ENCODE data around the gene ABCA7. TPM values are rescaled to one million over a fixed set of nuclear protein-coding genes. Genes with fewer than 3 reads are reported as not detected.
A peak's percentile ranks its signal among the peaks of the same experiment; 100 is the strongest.
"Not testable (repeated sequence)": the region's sequence is repeated elsewhere in the genome, so short reads cannot be mapped to it uniquely, and the experiment has no call there.

Gene ABCA7
- total RNA-seq, 4 donors from 2014 or later, result 3.9 to 9.5 (median 6.9) TPM

GRCh38 chr19:1112268-1113029 is 72.5 kb downstream of the ABCA7 start:
- no peak for DNase-seq (ENCODE audit: extremely low spot score)
- H3K36me3 ChIP-seq, result peaks cover 45 to 97% (median 91%) of the 10 kb centered on the region in 4 donors
- 89% methylated on average over 10 of the region's 71 CpGs for WGBS
- TF ChIP-seq POLR2AphosphoS5 (IDR thresholded peaks at IDR 0.05) (peak in 1 of 2 donors; percentile 4), POLR2A (IDR thresholded peaks at IDR 0.05; ENCODE audit: low read depth) (no peak)
- no peaks in the 10 kb centered on the region for H3K27me3 ChIP-seq
- H3K27ac ChIP-seq (replicated peaks in 1 of 4), result peak overlapping the region; percentile 76 to 83 (median 77)
- H3K4me1 ChIP-seq, result peaks cover 21 to 45% (median 33%) of the 10 kb centered on the region in 4 donors
- intact Hi-C loops (cut with DNase I), result loop anchor here (5.0 kb wide), 1 partner anchor 80 kb away; no protein-coding TSS in a partner anchor
- no peaks in the 10 kb centered on the region for H3K9me3 ChIP-seq
- H3K4me3 ChIP-seq, result no peak overlapping the region

- 12% methylated on average over 25 of the region's 44 CpGs for WGBS
- peak overlapping the region; percentile 76 to 83 (median 77) for H3K27ac ChIP-seq (replicated peaks in 1 of 4)
- H3K27me3 ChIP-seq, result no peaks in the 10 kb centered on the region
- H3K4me1 ChIP-seq, result peaks cover 21 to 38% (median 31%) of the 10 kb centered on the region in 4 donors
- no peaks in the 10 kb centered on the region for H3K9me3 ChIP-seq
- peaks cover 43 to 97% (median 93%) of the 10 kb centered on the region in 4 donors for H3K36me3 ChIP-seq
- peak overlapping the region in 3 of 4 donors; percentile 16 to 30 (median 24) for H3K4me3 ChIP-seq
- peak; percentile 98 for DNase-seq (ENCODE audit: extremely low spot score)
- TF ChIP-seq, protein P1, sequence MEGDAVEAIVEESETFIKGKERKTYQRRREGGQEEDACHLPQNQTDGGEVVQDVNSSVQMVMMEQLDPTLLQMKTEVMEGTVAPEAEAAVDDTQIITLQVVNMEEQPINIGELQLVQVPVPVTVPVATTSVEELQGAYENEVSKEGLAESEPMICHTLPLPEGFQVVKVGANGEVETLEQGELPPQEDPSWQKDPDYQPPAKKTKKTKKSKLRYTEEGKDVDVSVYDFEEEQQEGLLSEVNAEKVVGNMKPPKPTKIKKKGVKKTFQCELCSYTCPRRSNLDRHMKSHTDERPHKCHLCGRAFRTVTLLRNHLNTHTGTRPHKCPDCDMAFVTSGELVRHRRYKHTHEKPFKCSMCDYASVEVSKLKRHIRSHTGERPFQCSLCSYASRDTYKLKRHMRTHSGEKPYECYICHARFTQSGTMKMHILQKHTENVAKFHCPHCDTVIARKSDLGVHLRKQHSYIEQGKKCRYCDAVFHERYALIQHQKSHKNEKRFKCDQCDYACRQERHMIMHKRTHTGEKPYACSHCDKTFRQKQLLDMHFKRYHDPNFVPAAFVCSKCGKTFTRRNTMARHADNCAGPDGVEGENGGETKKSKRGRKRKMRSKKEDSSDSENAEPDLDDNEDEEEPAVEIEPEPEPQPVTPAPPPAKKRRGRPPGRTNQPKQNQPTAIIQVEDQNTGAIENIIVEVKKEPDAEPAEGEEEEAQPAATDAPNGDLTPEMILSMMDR (IDR thresholded peaks at IDR 0.05), result peak; percentile 95 to 99 (median 97)
- TF ChIP-seq POLR2AphosphoS5 (IDR thresholded peaks at IDR 0.05) (peak; percentile 62 to 76), POLR2A (IDR thresholded peaks at IDR 0.05; ENCODE audit: low read depth) (no peak), EP300 (IDR thresholded peaks at IDR 0.05) (no peak)
- intact Hi-C loops (cut with DNase I), result loop anchor here (5.0 kb wide), 1 partner anchor 79 kb away; no protein-coding TSS in a partner anchor
These were observed 73.4 kb downstream of the ABCA7 start for GRCh38 chr19:1113030-1113985.

DNA sequence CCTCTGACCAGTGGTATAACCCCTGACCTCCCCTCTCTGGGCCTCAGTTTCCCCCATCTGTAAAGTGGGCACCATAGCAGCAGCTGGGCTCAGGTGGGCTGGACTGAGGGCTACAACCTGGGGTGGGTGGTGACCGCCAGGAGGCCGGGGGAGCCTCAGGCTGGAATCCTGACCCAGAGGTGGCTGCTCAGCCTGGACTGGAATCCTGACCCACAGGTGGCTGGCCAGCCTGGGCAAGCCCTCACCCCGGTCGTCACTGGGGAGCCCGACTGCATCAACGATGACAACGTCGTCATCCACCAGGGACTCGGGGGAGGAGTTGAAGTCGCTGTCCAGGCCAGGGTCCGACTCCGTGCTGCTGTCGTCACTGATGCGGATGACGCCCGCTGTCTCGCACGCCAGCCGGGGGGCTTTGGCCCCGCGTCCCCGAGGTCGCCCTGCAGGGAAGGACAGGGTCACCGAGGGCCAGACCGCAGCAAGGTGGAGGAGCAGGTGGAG is 74.1 kb downstream of the ABCA7 start:
- intact Hi-C loops (cut with DNase I), result loop anchor here (5.0 kb wide), 1 partner anchor 78 kb away; no protein-coding TSS in a partner anchor
- Histone ChIP-seq H3K27me3 (no peaks in the 10 kb centered on the region), H3K4me3 (peak overlapping the region in 2 of 4 donors; percentile 16 to 24), H3K36me3 (peaks cover 43 to 97% (median 93%) of the 10 kb centered on the region in 4 donors), H3K27ac (replicated peaks in 1 of 4) (peak overlapping the region; percentile 76 to 83 (median 77)), H3K4me1 (peaks cover 21 to 38% (median 31%) of the 10 kb centered on the region in 4 donors), H3K9me3 (no peaks in the 10 kb centered on the region)
- no peak for DNase-seq (ENCODE audit: extremely low spot score)
- 95% methylated on average over 25 of the region's 25 CpGs for WGBS
- TF ChIP-seq EP300 (IDR thresholded peaks at IDR 0.05) (no peak), POLR2AphosphoS5 (IDR thresholded peaks at IDR 0.05) (no peak), POLR2A (IDR thresholded peaks at IDR 0.05; ENCODE audit: low read depth) (no peak)
- TF ChIP-seq, protein P1 (IDR thresholded peaks at IDR 0.05), result no peak

DNA sequence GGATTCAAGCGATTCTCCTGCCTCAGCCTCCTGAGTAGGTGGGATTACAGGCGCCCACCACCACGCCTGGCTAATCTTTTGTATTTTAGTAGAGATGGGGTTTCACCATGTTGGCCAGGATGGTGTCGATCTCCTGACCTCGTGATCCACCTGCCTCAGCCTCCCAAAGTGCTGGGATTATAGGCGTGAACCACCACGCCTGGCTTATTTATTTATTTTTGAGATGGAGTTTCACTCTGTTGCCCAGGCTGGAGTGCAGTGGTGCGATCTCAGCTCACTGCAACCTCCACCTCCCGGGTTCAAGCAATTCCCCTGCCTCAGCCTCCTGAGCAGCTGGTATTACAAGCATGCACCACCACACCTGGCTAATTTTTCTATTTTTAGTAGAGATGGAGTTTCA is 74.8 kb downstream of the ABCA7 start:
- not testable (repeated sequence) for H3K9me3 ChIP-seq; DNase-seq (ENCODE audit: extremely low spot score); H3K27me3 ChIP-seq; H3K4me3 ChIP-seq
- peaks cover 21 to 38% (median 31%) of the 10 kb centered on the region in 4 donors for H3K4me1 ChIP-seq
- intact Hi-C loops (cut with DNase I), result loop anchor here (5.0 kb wide), 1 partner anchor 78 kb away; no protein-coding TSS in a partner anchor
- peak overlapping the region in 2 of 4 donors; percentile 76 to 83 for H3K27ac ChIP-seq (replicated peaks in 1 of 4)
- WGBS, result 93% methylated on average over 9 of the region's 9 CpGs
- peaks cover 43 to 97% (median 93%) of the 10 kb centered on the region in 4 donors for H3K36me3 ChIP-seq

Small RNA genes within 50 kb of the gene (small RNA-seq; reads per million reads assigned to genes)
- 0 to 0.84 (median 0) reads per million in 3 donors for gene RNU6-2

Other genes with a start within 250 kb of the ABCA7 start
- 100 to 1,000 TPM in 1 of 4 donors, 10 to 100 TPM in 3; 76.8 to 110 (median 95.3) TPM for gene PTBP1, start 242.7 kb upstream of the ABCA7 start, total RNA-seq
- gene PLPPR3, start 218.2 kb upstream of the ABCA7 start, total RNA-seq, result not detected
- gene AZU1, start 212.3 kb upstream of the ABCA7 start, total RNA-seq, result 1 to 10 TPM in 1 of 4 donors, under 1 TPM in 1, not detected in 2; 0.40 to 1.3 TPM
- gene PRTN3, start 199.1 kb upstream of the ABCA7 start, total RNA-seq, result 1 to 10 TPM in 1 of 4 donors, not detected in 3; 1.2 TPM
- 1 to 10 TPM in 3 of 4 donors, under 1 TPM in 1; 0.45 to 3.3 (median 1.6) TPM for gene ELANE, start 187.8 kb upstream of the ABCA7 start, total RNA-seq
- gene CFD, start 180.4 kb upstream of the ABCA7 start, total RNA-seq, result 1,000 to 10,000 TPM in 1 of 4 donors, 100 to 1,000 TPM in 3; 298 to 1,068 (median 643) TPM
- 10 to 100 TPM; 26.3 to 50.9 (median 37.2) TPM for gene MED16, start 146.9 kb upstream of the ABCA7 start, total RNA-seq
- gene RNU6-9, start 146.6 kb upstream of the ABCA7 start, total RNA-seq, result not detected
- 10 to 100 TPM; 32.0 to 52.5 (median 40.0) TPM for gene R3HDM4, start 126.9 kb upstream of the ABCA7 start, total RNA-seq
- gene KISS1R, start 122.8 kb upstream of the ABCA7 start, total RNA-seq, result not detected
- gene ARID3A, start 114.1 kb upstream of the ABCA7 start, total RNA-seq, result 1 to 10 TPM; 2.9 to 8.4 (median 5.0) TPM
- 10 to 100 TPM in 3 of 4 donors, 1 to 10 TPM in 1; 9.9 to 30.3 (median 28.4) TPM for gene WDR18, start 55.8 kb upstream of the ABCA7 start, total RNA-seq
- gene GRIN3B, start 39.7 kb upstream of the ABCA7 start, total RNA-seq, result under 1 TPM in 2 of 4 donors, not detected in 2; 0.13 to 0.17 TPM
- 100 to 1,000 TPM; 129 to 187 (median 160) TPM for gene TMEM259, start 19.0 kb upstream of the ABCA7 start, total RNA-seq
- gene RNU6-2, start 18.6 kb upstream of the ABCA7 start, total RNA-seq, result not detected
- gene CNN2, start 13.5 kb upstream of the ABCA7 start, total RNA-seq, result 10 to 100 TPM; 47.3 to 98.1 (median 81.3) TPM
- 10 to 100 TPM; 17.8 to 28.3 (median 21.2) TPM for gene ARHGAP45, start 27.1 kb downstream of the ABCA7 start, total RNA-seq
- gene POLR2E, start 55.3 kb downstream of the ABCA7 start, total RNA-seq, result 100 to 1,000 TPM in 3 of 4 donors, 10 to 100 TPM in 1; 96.8 to 198 (median 135) TPM
- gene GPX4, start 63.9 kb downstream of the ABCA7 start, total RNA-seq, result 100 to 1,000 TPM; 338 to 386 (median 375) TPM
- 100 to 1,000 TPM in 1 of 4 donors, 10 to 100 TPM in 3; 16.2 to 141 (median 30.5) TPM for gene SBNO2, start 134.2 kb downstream of the ABCA7 start, total RNA-seq
- 10 to 100 TPM; 52.2 to 95.7 (median 73.2) TPM for gene STK11, start 165.7 kb downstream of the ABCA7 start, total RNA-seq
- gene CBARP, start 197.9 kb downstream of the ABCA7 start, total RNA-seq, result 1 to 10 TPM in 1 of 4 donors, under 1 TPM in 2, not detected in 1; 0.58 to 1.0 (median 0.99) TPM
- 100 to 1,000 TPM in 2 of 4 donors, 10 to 100 TPM in 2; 77.5 to 140 (median 109) TPM for gene ATP5F1D, start 201.6 kb downstream of the ABCA7 start, total RNA-seq
- 10 to 100 TPM; 20.3 to 72.2 (median 31.8) TPM for gene MIDN, start 208.5 kb downstream of the ABCA7 start, total RNA-seq
- gene CIRBP, start 229.2 kb downstream of the ABCA7 start, total RNA-seq, result 100 to 1,000 TPM; 236 to 601 (median 429) TPM
- 10 to 100 TPM; 24.9 to 58.9 (median 43.6) TPM for gene FAM174C, start 235.4 kb downstream of the ABCA7 start, total RNA-seq
- gene EFNA2, start 245.8 kb downstream of the ABCA7 start, total RNA-seq, result not detected

All from esophagus muscularis mucosa (tissue), 4 donors.